Neural cell (in vitro differentiated cells): ENCODE measurements around the gene CCDC88C.
"Not testable (repeated sequence)": the region's sequence is repeated elsewhere in the genome, so short reads cannot be mapped to it uniquely, and the experiment has no call there.

ENCODE experiments used
- CTCF ChIP-seq: fragments of 450-650 bp; IDR thresholded peaks from 2 replicates; pipeline ENCODE4 v1.5.1; 2014; ENCODE audit warnings: antibody characterized with exemption, mild to moderate bottlenecking, moderate library complexity; ENCODE audit not compliant: poor library complexity, severe bottlenecking
- POLR2AphosphoS5 ChIP-seq: IDR thresholded peaks from 2 replicates; pipeline ENCODE4 v1.6.1; 2012
- RAD21 ChIP-seq: fragments of 450-650 bp; conservative IDR thresholded peaks from 2 replicates; pipeline ENCODE4 v1.6.1; 2014; ENCODE audit warnings: antibody characterized with exemption, mild to moderate bottlenecking, moderate library complexity

GRCh38 chr14:91245616-91246015 is 172.0 kb downstream of the CCDC88C start:
- TF ChIP-seq CTCF, POLR2AphosphoS5, RAD21: not testable (repeated sequence)
